Ascending aorta (tissue), 2 donors: Measurements from ENCODE around the gene TCN2. TPM values are rescaled to one million over a fixed set of nuclear protein-coding genes. Genes with fewer than 3 reads are reported as not detected.
"Not testable (repeated sequence)": the region's sequence is repeated elsewhere in the genome, so short reads cannot be mapped to it uniquely, and the experiment has no call there.

Experiments used
- DNase-seq, 2 donors: peaks; one replicate each; pipeline ENCODE4 v3.0.0-alpha.2; 2019; ENCODE audit warnings: low spot score in 2 of 2
- H3K27ac ChIP-seq, 2 donors: fragments of 200-600 bp; sonication (generic); one replicate each; pipeline ENCODE4 v1.5.1; 2016 to 2017; ENCODE audit warnings: mild to moderate bottlenecking in 1 of 2
- H3K27me3 ChIP-seq: fragments of 200-600 bp; sonication (generic); one replicate; pipeline ENCODE4 v1.5.1; 2017
- H3K36me3 ChIP-seq, 2 donors: fragments of 200-600 bp; sonication (generic); one replicate each; pipeline ENCODE4 v1.5.1; 2016
- H3K4me1 ChIP-seq, 2 donors: fragments of 200-600 bp; sonication (generic); one replicate each; pipeline ENCODE4 v1.5.1; 2016 to 2017; ENCODE audit warnings: mild to moderate bottlenecking in 1 of 2
- H3K4me3 ChIP-seq, 2 donors: fragments of 200-600 bp; sonication (generic); one replicate each; pipeline ENCODE4 v1.5.1; 2016 to 2017; ENCODE audit warnings: mild to moderate bottlenecking in 1 of 2
- H3K9me3 ChIP-seq, 2 donors: fragments of 200-600 bp; sonication (generic); one replicate each; pipeline ENCODE4 v1.5.1; 2016
- intact Hi-C: fragments of 100-400 bp; cut with DNase I; formaldehyde crosslinking; loops from one replicate; pipeline ENCODE4 v1.15.1; 2023
- total RNA-seq: library from RNA; depleted of rRNA; stranded (reverse); fragments of >200 nt; gene quantifications from one replicate; pipeline ENCODE4 v1.1.0, GENCODE V29; 2016
- TF ChIP-seq, protein P1 (sequence below), 3 experiments: fragments of 200-600 bp in 2 of 3; fragments of 450-650 bp in 1 of 3; sonication (generic) in 2 of 3; IDR thresholded peaks; one replicate each; pipeline ENCODE4 v1.5.1; 2016 to 2019; ENCODE audit warnings: antibody characterized with exemption in 3 of 3, mild to moderate bottlenecking in 1 of 3, moderate library complexity in 1 of 3

Gene TCN2
- total RNA-seq, 1 donor from 2014 or later = 56.8 TPM

DNA sequence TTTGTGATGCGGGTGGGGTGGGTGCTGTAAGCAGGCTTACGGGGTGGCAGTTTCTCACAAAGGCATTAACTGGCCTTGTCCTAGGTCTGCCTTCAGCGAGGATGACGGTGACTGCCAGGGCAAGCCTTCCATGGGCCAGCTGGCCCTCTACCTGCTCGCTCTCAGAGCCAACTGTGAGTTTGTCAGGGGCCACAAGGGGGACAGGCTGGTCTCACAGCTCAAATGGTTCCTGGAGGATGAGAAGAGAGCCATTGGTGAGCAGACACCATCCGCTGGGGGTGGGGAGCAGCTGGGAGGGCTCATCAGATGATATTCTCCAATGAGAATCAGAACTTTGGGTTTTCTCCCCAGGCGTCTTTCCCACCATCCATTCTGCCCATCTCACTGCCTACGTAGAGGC, 5.8 kb downstream of the TCN2 start:
- DNase-seq = no peak
- H3K4me1 ChIP-seq = no peaks in the 10 kb centered on the region
- H3K27me3 ChIP-seq = no peaks in the 10 kb centered on the region
- TF ChIP-seq, protein P1, sequence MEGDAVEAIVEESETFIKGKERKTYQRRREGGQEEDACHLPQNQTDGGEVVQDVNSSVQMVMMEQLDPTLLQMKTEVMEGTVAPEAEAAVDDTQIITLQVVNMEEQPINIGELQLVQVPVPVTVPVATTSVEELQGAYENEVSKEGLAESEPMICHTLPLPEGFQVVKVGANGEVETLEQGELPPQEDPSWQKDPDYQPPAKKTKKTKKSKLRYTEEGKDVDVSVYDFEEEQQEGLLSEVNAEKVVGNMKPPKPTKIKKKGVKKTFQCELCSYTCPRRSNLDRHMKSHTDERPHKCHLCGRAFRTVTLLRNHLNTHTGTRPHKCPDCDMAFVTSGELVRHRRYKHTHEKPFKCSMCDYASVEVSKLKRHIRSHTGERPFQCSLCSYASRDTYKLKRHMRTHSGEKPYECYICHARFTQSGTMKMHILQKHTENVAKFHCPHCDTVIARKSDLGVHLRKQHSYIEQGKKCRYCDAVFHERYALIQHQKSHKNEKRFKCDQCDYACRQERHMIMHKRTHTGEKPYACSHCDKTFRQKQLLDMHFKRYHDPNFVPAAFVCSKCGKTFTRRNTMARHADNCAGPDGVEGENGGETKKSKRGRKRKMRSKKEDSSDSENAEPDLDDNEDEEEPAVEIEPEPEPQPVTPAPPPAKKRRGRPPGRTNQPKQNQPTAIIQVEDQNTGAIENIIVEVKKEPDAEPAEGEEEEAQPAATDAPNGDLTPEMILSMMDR (IDR thresholded peaks at IDR 0.05) = no peak
- no peaks in the 10 kb centered on the region for H3K9me3 ChIP-seq
- intact Hi-C loops = no loop called here
- no peak overlapping the region for H3K27ac ChIP-seq
- no peak overlapping the region for H3K4me3 ChIP-seq
- H3K36me3 ChIP-seq = peaks cover 2 to 23% of the 10 kb centered on the region in 2 donors

DNA sequence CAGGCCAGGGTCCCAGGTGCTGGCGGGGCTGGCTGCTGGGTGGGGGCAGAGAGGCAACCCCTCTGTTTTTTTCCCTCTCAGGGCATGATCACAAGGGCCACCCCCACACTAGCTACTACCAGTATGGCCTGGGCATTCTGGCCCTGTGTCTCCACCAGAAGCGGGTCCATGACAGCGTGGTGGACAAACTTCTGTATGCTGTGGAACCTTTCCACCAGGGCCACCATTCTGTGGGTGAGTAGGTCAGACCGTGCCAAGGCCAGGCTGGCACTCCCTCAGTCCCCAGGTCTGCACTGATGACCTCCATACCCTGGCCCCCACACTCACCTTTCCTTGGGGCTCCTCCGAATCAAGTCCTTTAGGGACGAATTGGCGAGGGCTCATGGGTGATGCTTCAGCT, 7.3 kb downstream of the TCN2 start:
- H3K9me3 ChIP-seq = no peaks in the 10 kb centered on the region
- H3K4me3 ChIP-seq = no peak overlapping the region
- H3K27me3 ChIP-seq = no peaks in the 10 kb centered on the region
- H3K36me3 ChIP-seq = peaks cover 4 to 26% of the 10 kb centered on the region in 2 donors
- no peaks in the 10 kb centered on the region for H3K4me1 ChIP-seq
- TF ChIP-seq, protein P1 (IDR thresholded peaks at IDR 0.05) = no peak
- no peak overlapping the region for H3K27ac ChIP-seq
- no peak for DNase-seq
- intact Hi-C loops = no loop called here

DNA sequence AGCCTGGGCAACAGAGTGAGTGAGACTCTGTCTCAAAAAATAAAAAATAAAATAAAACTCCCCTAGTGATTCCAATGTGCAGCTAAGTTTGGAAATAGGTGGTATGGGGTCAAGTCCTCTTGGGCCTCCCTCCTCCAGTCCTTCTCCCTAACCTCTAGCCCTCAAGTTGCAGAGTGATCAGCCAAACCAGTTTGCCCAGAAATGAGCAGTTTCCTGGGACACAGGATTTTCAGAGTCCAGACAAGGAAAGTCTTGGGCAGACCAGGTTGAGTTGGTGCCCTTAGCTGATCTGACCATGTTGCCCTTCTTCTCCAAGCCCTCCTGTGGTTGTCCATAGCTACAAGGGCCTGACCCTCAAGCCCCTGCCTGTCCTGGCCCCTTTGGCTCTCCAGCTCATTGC, 7.9 kb downstream of the TCN2 start:
- no peak for DNase-seq
- intact Hi-C loops = no loop called here
- Histone ChIP-seq H3K4me3 (no peak overlapping the region), H3K27ac (no peak overlapping the region), H3K27me3 (no peaks in the 10 kb centered on the region), H3K36me3 (peaks cover 7 to 26% of the 10 kb centered on the region in 2 donors), H3K4me1 (no peaks in the 10 kb centered on the region), H3K9me3 (no peaks in the 10 kb centered on the region)
- TF ChIP-seq, protein P1 (IDR thresholded peaks at IDR 0.05) = no peak

DNA sequence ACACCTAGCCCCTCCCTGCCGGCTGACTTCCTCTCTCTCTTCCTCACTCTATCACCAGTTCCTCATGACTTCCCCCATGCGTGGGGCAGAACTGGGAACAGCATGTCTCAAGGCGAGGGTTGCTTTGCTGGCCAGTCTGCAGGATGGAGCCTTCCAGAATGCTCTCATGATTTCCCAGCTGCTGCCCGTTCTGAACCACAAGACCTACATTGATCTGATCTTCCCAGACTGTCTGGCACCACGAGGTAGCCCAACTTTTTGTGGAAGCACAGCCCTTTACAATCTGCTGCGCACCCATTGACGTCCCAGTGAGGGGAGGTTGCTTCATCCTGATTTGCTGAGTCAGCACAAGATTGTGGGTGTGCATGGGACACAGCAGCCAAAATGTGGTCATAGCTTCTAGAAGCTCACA, 8.6 kb downstream of the TCN2 start:
- intact Hi-C loops = no loop called here

DNA sequence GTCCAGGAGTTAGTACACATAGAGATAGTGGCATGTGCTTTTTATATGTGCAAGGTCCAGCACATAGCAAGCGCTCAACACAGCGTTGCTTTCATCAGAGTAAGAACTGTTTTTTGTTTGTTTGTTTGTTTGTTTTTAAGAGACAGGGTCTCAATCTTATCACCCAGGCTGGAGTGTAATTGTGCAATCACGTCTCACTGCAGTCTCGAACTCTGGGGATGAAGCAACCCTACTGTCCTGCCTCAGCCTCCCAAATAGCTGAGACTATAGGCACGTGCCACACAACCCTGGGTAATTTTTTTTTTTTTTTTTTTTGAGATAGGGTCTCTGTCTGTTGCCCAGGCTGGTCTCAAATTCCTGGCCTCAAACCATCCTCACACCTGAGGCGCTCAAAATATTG, 10.8 kb downstream of the TCN2 start:
- Histone ChIP-seq H3K27me3 (no peaks in the 10 kb centered on the region), H3K9me3 (no peaks in the 10 kb centered on the region), H3K4me1 (no peaks in the 10 kb centered on the region), H3K4me3 (no peak overlapping the region), H3K27ac (no peak overlapping the region), H3K36me3 (peaks cover 11 to 15% of the 10 kb centered on the region in 2 donors)
- TF ChIP-seq, protein P1 (IDR thresholded peaks at IDR 0.05) = no peak
- intact Hi-C loops = no loop called here
- no peak for DNase-seq

More for the DNA sequence above, 8.6 kb downstream of the TCN2 start:
- H3K36me3 ChIP-seq = peaks cover 7 to 26% of the 10 kb centered on the region in 2 donors
- TF ChIP-seq, protein P1 (IDR thresholded peaks at IDR 0.05) = no peak
- no peaks in the 10 kb centered on the region for H3K4me1 ChIP-seq
- H3K4me3 ChIP-seq = no peak overlapping the region
- no peaks in the 10 kb centered on the region for H3K9me3 ChIP-seq
- no peak overlapping the region for H3K27ac ChIP-seq
- peak in 1 of 2 donors; percentile 26 for DNase-seq
- H3K27me3 ChIP-seq = no peaks in the 10 kb centered on the region

DNA sequence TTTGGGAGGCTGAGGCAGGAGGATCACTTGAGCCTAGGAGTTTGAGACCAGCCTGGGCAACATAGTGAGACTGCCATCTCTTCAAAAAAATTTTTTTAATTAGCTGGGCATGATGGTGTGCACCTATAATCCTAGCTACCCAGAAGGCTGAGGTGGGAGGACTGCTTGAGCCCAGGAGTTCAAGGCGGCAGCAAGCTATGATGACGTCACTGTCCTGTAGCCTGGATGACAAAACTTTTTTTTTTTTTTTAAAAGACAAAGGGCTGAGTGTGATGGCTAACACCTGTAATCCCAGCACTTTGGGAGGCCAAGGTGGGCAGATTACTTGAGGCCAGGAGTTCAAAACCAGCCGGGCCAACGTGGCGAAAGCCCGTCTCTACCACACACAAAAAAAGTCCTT, 12.9 kb downstream of the TCN2 start:
- H3K4me3 ChIP-seq, H3K27ac ChIP-seq, H3K4me1 ChIP-seq, DNase-seq, intact Hi-C loops, H3K9me3 ChIP-seq, H3K27me3 ChIP-seq: not testable (repeated sequence)
- peaks cover 7 to 11% of the 10 kb centered on the region in 2 donors for H3K36me3 ChIP-seq
